Upper lobe of left lung (tissue), 6 donors: ENCODE results near the gene KIAA0586. TPM values are rescaled to one million over a fixed set of nuclear protein-coding genes. Genes with fewer than 3 reads are reported as not detected.
A peak's percentile ranks its signal among the peaks of the same experiment; 100 is the strongest.

Experiments used
- ATAC-seq, 2 donors: fragments of 200-7000 bp; cut with Tn5 transposase; one replicate each; pipeline ENCODE4 v1.9.1; 2022; ENCODE audit warnings: mild to moderate bottlenecking in 2 of 2, moderate library complexity in 2 of 2; ENCODE audit not compliant: low FRiP score in 2 of 2
- DNase-seq, 2 donors: peaks; one replicate each; pipeline ENCODE4 v3.0.0-alpha.2; 2019 to 2020
- H3K27ac ChIP-seq, 4 donors: fragments of 200-600 bp; sonication (generic); one replicate each; pipeline ENCODE4 v1.5.1; 2016 to 2019
- H3K27me3 ChIP-seq, 4 donors: fragments of 200-600 bp; sonication (generic); one replicate each; pipeline ENCODE4 v1.5.1; 2017 to 2019
- H3K36me3 ChIP-seq, 4 donors: fragments of 200-600 bp; sonication (generic); one replicate each; pipeline ENCODE4 v1.5.1; 2016 to 2019
- H3K4me1 ChIP-seq, 4 donors: fragments of 200-600 bp; sonication (generic); one replicate each; pipeline ENCODE4 v1.5.1; 2018 to 2019
- H3K4me3 ChIP-seq, 4 donors: fragments of 200-600 bp; sonication (generic); one replicate each; pipeline ENCODE4 v1.5.1; 2017 to 2019; ENCODE audit warnings: mild to moderate bottlenecking in 2 of 4, moderate library complexity in 1 of 4
- H3K9me3 ChIP-seq, 4 donors: fragments of 200-600 bp; sonication (generic); one replicate each; pipeline ENCODE4 v1.5.1; 2018 to 2019
- EP300 ChIP-seq, 4 donors: sonication (generic); formaldehyde crosslinking; IDR thresholded peaks; one replicate each; pipeline ENCODE4 v1.5.1; 2017; ENCODE audit warnings: antibody characterized with exemption in 4 of 4, control low read depth in 2 of 4
- POLR2A ChIP-seq, 4 donors: fragments of 450-650 bp; IDR thresholded peaks; one replicate each; pipeline ENCODE4 v1.5.1; 2016 to 2017; ENCODE audit warnings: antibody characterized with exemption in 4 of 4, mild to moderate bottlenecking in 2 of 4
- POLR2AphosphoS5 ChIP-seq, 2 donors: sonication (generic); formaldehyde crosslinking; IDR thresholded peaks; one replicate each; pipeline ENCODE4 v1.5.1; 2017; ENCODE audit warnings: antibody characterized with exemption in 2 of 2
- WGBS, 2 donors: methylation state at CpG; one replicate each; pipeline ENCODE4 v1.1.5; 2017 to 2018; 5-methylcytosine and 5-hydroxymethylcytosine counted together
- total RNA-seq, 6 donors: library from RNA; depleted of rRNA in 4 of 6; stranded (reverse); fragments of >200 nt in 4 of 6; gene quantifications; one replicate each; pipeline versions ENCODE4 v1.1.0 to v1.2.1, GENCODE V29; 2016 to 2021
- TF ChIP-seq, protein P1 (sequence below), 6 experiments: fragments of 450-650 bp in 4 of 6; fragments of 200-600 bp in 2 of 6; sonication (generic) in 2 of 6; IDR thresholded peaks; one replicate each; pipeline ENCODE4 v1.5.1; 2016 to 2019; ENCODE audit warnings: antibody characterized with exemption in 6 of 6
- donor health status: DM: no; HTN: no; CAD: no; lungs with moderate emphysema.
- donor health status: DM: no; HTN: yes; CAD: no; lungs with severe emphysema.

The KIAA0586 gene
- 10 to 100 TPM in 5 of 6 donors, 1 to 10 TPM in 1; 9.2 to 29.3 (median 12.2) TPM for total RNA-seq

DNA sequence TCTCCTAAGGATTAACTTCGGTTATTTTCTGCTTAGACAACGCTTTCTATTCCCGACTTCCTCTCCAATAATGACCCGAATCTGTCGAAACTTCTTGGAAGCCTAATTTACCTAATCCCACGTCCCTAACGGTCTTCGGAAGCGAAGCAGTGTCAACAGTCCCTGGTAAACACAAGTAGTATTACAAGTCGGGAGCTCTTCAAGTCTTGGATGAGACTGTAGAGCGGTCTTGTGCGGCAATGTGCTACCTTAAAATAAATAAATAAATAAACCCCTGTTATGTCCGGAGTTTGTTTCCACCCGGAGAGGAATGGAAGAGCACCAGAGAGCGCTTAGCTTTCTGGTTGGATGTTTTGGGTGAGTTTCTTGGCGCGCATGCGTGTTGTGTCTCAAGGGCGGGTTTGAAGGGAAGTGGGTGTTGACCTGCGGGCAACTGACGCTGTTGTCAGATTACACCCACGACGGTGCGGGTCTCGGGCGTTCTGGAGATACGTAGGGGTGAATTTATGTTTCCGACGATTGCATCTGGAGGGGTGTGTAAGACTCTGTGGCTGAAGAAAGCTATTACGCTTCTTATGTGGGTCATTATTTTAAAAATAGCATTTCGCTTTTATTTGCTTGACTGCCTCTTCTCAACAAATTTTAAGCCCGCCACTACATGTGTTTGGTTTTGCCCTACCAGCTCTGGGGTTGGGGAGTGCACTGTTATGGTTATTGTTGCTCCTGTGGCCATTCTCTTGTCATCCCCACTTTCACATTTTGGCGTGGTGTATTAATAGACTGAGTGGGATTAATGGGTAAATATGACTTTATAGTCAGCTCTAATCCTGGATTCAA is at the start of gene KIAA0586, which contains the start of gene TIMM9:
Gene KIAA0586, plus strand, starts transcription at position 439 of the 837 bp plus-strand sequence. CDS start 546 bp downstream, outside the sequence.
Gene TIMM9, minus strand, starts transcription at position 251 of the 837 bp plus-strand sequence. CDS start 15,586 bp downstream, outside the sequence.
- no peaks in the 10 kb centered on the region for H3K27me3 ChIP-seq
- peaks cover 19 to 29% (median 21%) of the 10 kb centered on the region in 4 donors for H3K4me1 ChIP-seq
- peak in 1 of 2 donors; percentile 95 for DNase-seq
- H3K4me3 ChIP-seq, result peak within 1 kb of the TSS; percentile 80 to 91 (median 87)
- 1% methylated on average over 27 to 33 of the region's 33 CpGs for WGBS, 2 donors
- peaks cover 0 to 28% (median 4%) of the 10 kb centered on the region in 4 donors for H3K36me3 ChIP-seq
- TF ChIP-seq EP300 (IDR thresholded peaks at IDR 0.05) (no peak), POLR2A (IDR thresholded peaks at IDR 0.05) (peak in 3 of 4 donors; percentile 64 to 85 (median 84)), POLR2AphosphoS5 (IDR thresholded peaks at IDR 0.05) (peak; percentile 76 to 91)
- TF ChIP-seq, protein P1, sequence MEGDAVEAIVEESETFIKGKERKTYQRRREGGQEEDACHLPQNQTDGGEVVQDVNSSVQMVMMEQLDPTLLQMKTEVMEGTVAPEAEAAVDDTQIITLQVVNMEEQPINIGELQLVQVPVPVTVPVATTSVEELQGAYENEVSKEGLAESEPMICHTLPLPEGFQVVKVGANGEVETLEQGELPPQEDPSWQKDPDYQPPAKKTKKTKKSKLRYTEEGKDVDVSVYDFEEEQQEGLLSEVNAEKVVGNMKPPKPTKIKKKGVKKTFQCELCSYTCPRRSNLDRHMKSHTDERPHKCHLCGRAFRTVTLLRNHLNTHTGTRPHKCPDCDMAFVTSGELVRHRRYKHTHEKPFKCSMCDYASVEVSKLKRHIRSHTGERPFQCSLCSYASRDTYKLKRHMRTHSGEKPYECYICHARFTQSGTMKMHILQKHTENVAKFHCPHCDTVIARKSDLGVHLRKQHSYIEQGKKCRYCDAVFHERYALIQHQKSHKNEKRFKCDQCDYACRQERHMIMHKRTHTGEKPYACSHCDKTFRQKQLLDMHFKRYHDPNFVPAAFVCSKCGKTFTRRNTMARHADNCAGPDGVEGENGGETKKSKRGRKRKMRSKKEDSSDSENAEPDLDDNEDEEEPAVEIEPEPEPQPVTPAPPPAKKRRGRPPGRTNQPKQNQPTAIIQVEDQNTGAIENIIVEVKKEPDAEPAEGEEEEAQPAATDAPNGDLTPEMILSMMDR (IDR thresholded peaks at IDR 0.05), result peak in 2 of 6 experiments; percentile 1 to 7
- H3K9me3 ChIP-seq, result no peaks in the 10 kb centered on the region
- ATAC-seq, result peak; percentile 98
- H3K27ac ChIP-seq, result peak within 1 kb of the TSS; percentile 88 to 98 (median 92)

DNA sequence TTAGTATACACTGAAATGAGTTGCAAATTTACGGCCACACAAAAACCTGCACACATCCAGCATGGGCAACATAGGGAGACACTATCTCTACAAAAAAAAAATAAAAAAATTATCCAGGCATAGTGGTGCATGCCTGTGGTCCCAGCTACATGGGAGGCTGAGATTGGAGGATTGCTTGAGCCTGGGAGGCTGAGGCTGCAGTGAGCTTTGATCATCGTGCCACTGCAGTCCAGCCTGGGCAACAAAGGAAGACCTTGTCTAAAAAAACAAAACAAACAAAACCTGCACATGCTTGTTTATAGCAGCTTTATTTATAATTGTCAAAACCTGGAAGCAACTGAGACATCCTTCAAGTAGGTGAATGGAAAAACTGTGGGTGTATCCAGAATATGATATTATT is 36.7 kb upstream of the KIAA0586 start:
- TF ChIP-seq, protein P1 (IDR thresholded peaks at IDR 0.05), result no peak
- no peak for TF ChIP-seq EP300 (IDR thresholded peaks at IDR 0.05)
- no peak for TF ChIP-seq POLR2AphosphoS5 (IDR thresholded peaks at IDR 0.05)
- no peak for TF ChIP-seq POLR2A (IDR thresholded peaks at IDR 0.05)
- H3K4me1 ChIP-seq, result peaks cover 0 to 6% (median 4%) of the 10 kb centered on the region in 4 donors
- no peak overlapping the region for H3K4me3 ChIP-seq
- no peak for ATAC-seq
- no peaks in the 10 kb centered on the region for H3K27me3 ChIP-seq
- 88% methylated on average over 2 of the region's 2 CpGs for WGBS, 2 donors
- H3K36me3 ChIP-seq, result no peaks in the 10 kb centered on the region
- no peak overlapping the region for H3K27ac ChIP-seq
- no peak for DNase-seq
- H3K9me3 ChIP-seq, result no peaks in the 10 kb centered on the region

DNA sequence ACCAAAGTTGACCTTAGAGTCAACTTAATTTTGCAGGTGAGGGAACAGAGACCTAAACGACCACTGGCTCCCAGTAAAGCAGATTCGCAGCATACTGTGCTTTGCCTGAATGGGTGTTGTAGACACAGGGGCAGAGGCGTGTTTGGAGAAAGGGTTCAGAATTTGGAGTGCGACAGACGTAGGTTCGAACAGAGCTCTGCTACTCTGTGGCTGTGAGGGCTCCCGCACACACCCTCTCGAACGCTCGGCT is 32.0 kb upstream of the KIAA0586 start:
- ATAC-seq (no peak), DNase-seq (no peak)
- peak overlapping the region; percentile 78 to 83 (median 82) for H3K27ac ChIP-seq
- no peaks in the 10 kb centered on the region for H3K9me3 ChIP-seq
- peaks cover 3 to 15% (median 7%) of the 10 kb centered on the region in 4 donors for H3K4me1 ChIP-seq
- H3K4me3 ChIP-seq, result peak overlapping the region in 3 of 4 donors; percentile 54 to 76 (median 64)
- 16 to 19% methylated on average over 8 to 10 of the region's 10 CpGs for WGBS, 2 donors
- TF ChIP-seq POLR2AphosphoS5 (IDR thresholded peaks at IDR 0.05), result no peak
- no peak for TF ChIP-seq POLR2A (IDR thresholded peaks at IDR 0.05)
- TF ChIP-seq, protein P1 (IDR thresholded peaks at IDR 0.05), result no peak
- no peak for TF ChIP-seq EP300 (IDR thresholded peaks at IDR 0.05)
- H3K27me3 ChIP-seq, result no peaks in the 10 kb centered on the region
- H3K36me3 ChIP-seq, result no peaks in the 10 kb centered on the region

- H3K9me3 ChIP-seq, result no peaks in the 10 kb centered on the region
- H3K27me3 ChIP-seq, result no peaks in the 10 kb centered on the region
- no peaks in the 10 kb centered on the region for H3K36me3 ChIP-seq
- ATAC-seq, result peak; percentile 89 to 98
- H3K27ac ChIP-seq, result peak within 1 kb of the TSS; percentile 78 to 83 (median 82)
- H3K4me3 ChIP-seq, result peak within 1 kb of the TSS in 3 of 4 donors; percentile 54 to 76 (median 64)
- peaks cover 3 to 15% (median 7%) of the 10 kb centered on the region in 4 donors for H3K4me1 ChIP-seq
- WGBS, 2 donors, result 18 to 29% methylated on average over 24 to 54 of the region's 86 CpGs
- peak in 2 of 4 donors; percentile 33 to 51 for TF ChIP-seq POLR2A (IDR thresholded peaks at IDR 0.05)
- TF ChIP-seq, protein P1 (IDR thresholded peaks at IDR 0.05), result peak; percentile 94 to 97 (median 95)
- TF ChIP-seq POLR2AphosphoS5 (IDR thresholded peaks at IDR 0.05), result no peak
- DNase-seq, result peak; percentile 78 to 97
These were observed 31.4 kb upstream of the KIAA0586 start, which contains the start of gene TOMM20L for GRCh38 chr14:58395812-58396788. TSS of gene TOMM20L (plus strand) at chr14:58395930. CDS start at chr14:58395958, 28 bp downstream.
